ENCODE measurements around the gene CCNK. TPM values are rescaled to one million over a fixed set of nuclear protein-coding genes. Genes with fewer than 3 reads are reported as not detected.
A peak's percentile ranks its signal among the peaks of the same experiment; 100 is the strongest.

The CCNK gene
- total RNA-seq, 1 donor from 2014 or later: 64.8 TPM

DNA sequence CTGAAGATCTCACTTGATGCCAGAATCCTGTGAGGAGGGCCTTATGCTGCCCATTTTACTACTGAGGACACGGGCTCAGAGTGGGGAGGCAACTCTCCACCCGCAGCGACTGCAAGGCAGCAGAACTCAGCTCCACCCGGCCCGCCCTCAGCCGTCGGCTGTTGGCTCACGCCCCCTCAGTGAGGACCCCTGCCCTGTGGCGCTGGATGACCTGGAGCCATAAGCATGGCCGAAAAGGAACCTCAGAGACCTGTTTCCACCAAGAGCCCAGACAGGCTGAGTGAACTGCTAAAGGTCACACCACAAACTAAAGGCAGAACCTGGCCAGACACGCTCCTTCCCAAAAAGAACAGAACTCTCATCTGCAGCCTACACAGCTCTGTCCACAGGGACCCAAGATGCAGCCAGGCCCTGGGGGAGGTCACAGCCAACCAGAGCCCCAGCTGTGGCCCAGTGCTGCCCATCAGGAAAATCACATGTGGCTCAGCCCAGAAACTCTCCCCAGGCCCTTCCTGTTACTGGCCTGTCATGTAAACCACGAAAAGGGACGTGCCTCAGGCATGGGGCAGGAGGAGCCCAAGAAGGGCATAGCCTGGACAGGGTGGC lies 32.8 kb downstream of the CCNK start:
- DNase-seq (ENCODE audit: low spot score, unreplicated experiment): no peak
- Mint-ChIP-seq H3K36me3 (ENCODE audit: insufficient read depth) (no peaks in the 10 kb centered on the region), H3K9me3 (ENCODE audit: low read depth) (no peaks in the 10 kb centered on the region), H3K27ac (no peak overlapping the region), H3K4me1 (ENCODE audit: low read depth) (peaks cover 4% of the 10 kb centered on the region), H3K4me3 (ENCODE audit: low read depth) (no peak overlapping the region), H3K27me3 (no peaks in the 10 kb centered on the region)
- no peak for TF ChIP-seq CTCF (IDR thresholded peaks at IDR 0.05; ENCODE audit: unreplicated experiment)

GRCh38 chr14:99514552-99515300 lies 33.5 kb downstream of the CCNK start:
- H3K4me1 Mint-ChIP-seq (ENCODE audit: low read depth): peaks cover 4% of the 10 kb centered on the region
- no peaks in the 10 kb centered on the region for H3K9me3 Mint-ChIP-seq (ENCODE audit: low read depth)
- peak overlapping the region; percentile 69 for H3K27ac Mint-ChIP-seq
- no peak overlapping the region for H3K4me3 Mint-ChIP-seq (ENCODE audit: low read depth)
- no peak for TF ChIP-seq CTCF (IDR thresholded peaks at IDR 0.05; ENCODE audit: unreplicated experiment)
- H3K27me3 Mint-ChIP-seq: no peaks in the 10 kb centered on the region
- DNase-seq (ENCODE audit: low spot score, unreplicated experiment): no peak
- H3K36me3 Mint-ChIP-seq (ENCODE audit: insufficient read depth): no peaks in the 10 kb centered on the region

- H3K27me3 Mint-ChIP-seq: no peaks in the 10 kb centered on the region
- no peak for DNase-seq (ENCODE audit: low spot score, unreplicated experiment)
- H3K36me3 Mint-ChIP-seq (ENCODE audit: insufficient read depth): no peaks in the 10 kb centered on the region
- H3K4me1 Mint-ChIP-seq (ENCODE audit: low read depth): peaks cover 4% of the 10 kb centered on the region
- no peak overlapping the region for H3K27ac Mint-ChIP-seq
- no peak overlapping the region for H3K4me3 Mint-ChIP-seq (ENCODE audit: low read depth)
- no peak for TF ChIP-seq CTCF (IDR thresholded peaks at IDR 0.05; ENCODE audit: unreplicated experiment)
- H3K9me3 Mint-ChIP-seq (ENCODE audit: low read depth): no peaks in the 10 kb centered on the region
Measured at GRCh38 chr14:99515301-99516155, 34.3 kb downstream of the CCNK start.

DNA sequence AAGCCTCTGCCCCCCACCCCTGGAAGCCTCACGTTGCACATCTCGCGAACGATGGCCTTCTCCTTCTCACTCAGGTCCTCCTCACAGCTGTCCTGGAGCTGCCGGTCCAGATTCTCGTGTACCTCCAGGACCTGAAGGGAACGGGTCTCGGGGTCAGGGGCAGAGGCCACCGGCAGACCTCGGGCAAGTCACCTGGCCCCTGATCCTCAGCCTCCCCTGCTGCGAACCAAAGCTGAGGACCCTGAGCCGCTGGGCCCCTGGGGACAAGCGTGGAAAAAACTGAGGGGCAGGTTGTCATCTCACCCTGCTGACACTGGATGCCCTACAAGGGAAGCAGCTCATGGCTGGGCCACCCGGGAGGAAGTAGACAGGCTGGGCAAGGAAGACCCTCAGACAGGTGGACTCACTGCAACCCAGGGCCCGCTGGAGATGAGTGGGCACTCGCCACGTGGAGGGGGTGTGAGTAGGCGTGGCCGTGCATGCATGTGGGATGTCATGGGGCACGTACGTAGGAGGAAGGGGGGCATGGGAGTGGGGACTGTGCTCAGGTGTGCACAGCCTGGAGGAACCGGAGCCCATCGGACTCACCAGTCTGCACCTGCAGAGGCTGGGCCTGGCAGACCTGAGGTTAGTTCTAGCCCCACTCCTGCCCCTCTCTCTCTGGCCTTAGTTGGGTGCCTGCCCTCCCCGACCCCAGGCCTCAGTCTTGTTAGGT lies 35.1 kb downstream of the CCNK start:
- H3K36me3 Mint-ChIP-seq (ENCODE audit: insufficient read depth): no peaks in the 10 kb centered on the region

More for the DNA sequence above, 35.1 kb downstream of the CCNK start:
- Mint-ChIP-seq H3K27me3 (no peaks in the 10 kb centered on the region), H3K27ac (no peak overlapping the region), H3K4me1 (ENCODE audit: low read depth) (peaks cover 10% of the 10 kb centered on the region), H3K4me3 (ENCODE audit: low read depth) (no peak overlapping the region), H3K9me3 (ENCODE audit: low read depth) (no peaks in the 10 kb centered on the region)
- no peak for DNase-seq (ENCODE audit: low spot score, unreplicated experiment)
- no peak for TF ChIP-seq CTCF (IDR thresholded peaks at IDR 0.05; ENCODE audit: unreplicated experiment)

Data from progenitor cell of endocrine pancreas (in vitro differentiated cells).